HepG2 (cell line): ENCODE data around the gene VPS54. TPM values are rescaled to one million over a fixed set of nuclear protein-coding genes. Genes with fewer than 3 reads are reported as not detected.

Experiments used
- ATRX ChIP-seq: sonication (generic); formaldehyde crosslinking; IDR thresholded peaks from 2 replicates; pipeline ENCODE4 v1.4.0; 2020; ENCODE audit warnings: missing genetic modification reagents, borderline replicate concordance
- CENPX ChIP-seq: sonication (generic); formaldehyde crosslinking; IDR thresholded peaks from 2 replicates; pipeline ENCODE4 v1.9.0; 2021; ENCODE audit warnings: mild to moderate bottlenecking, missing genetic modification reagents, moderate library complexity
- CREB1 ChIP-seq, 2 experiments: fragments of 450-650 bp in 1 of 2; IDR thresholded peaks; 2 replicates each; pipeline ENCODE4 v1.6.1; 2016 to 2017; ENCODE audit warnings: control low read depth in 1 of 2, mild to moderate bottlenecking in 1 of 2, missing compliant biosample characterization in 1 of 2, missing genetic modification characterization in 1 of 2
- ETV6 ChIP-seq: sonication (generic); formaldehyde crosslinking; conservative IDR thresholded peaks from 2 replicates; pipeline ENCODE4 v1.4.0; 2020; ENCODE audit warnings: missing genetic modification reagents
- FOXP1 ChIP-seq, 2 experiments: fragments of 450-650 bp in 1 of 2; IDR thresholded peaks; 2 replicates each; pipeline ENCODE4 v1.6.1; 2017 to 2018; ENCODE audit warnings: antibody characterized with exemption in 1 of 2
- IKZF4 ChIP-seq: sonication (generic); formaldehyde crosslinking; IDR thresholded peaks from 2 replicates; pipeline ENCODE4 v1.5.1; 2020; ENCODE audit warnings: borderline replicate concordance, mild to moderate bottlenecking, low read depth, missing genetic modification reagents; ENCODE audit errors: not compliant biosample characterization
- ISL2 ChIP-seq: sonication (generic); formaldehyde crosslinking; IDR thresholded peaks from 2 replicates; pipeline ENCODE4 v1.5.0; 2020; ENCODE audit warnings: missing genetic modification reagents
- KLF9 ChIP-seq: IDR thresholded peaks from 2 replicates; pipeline ENCODE4 v1.6.1; 2016; ENCODE audit warnings: low read depth
- SRF ChIP-seq: IDR thresholded peaks from 2 replicates; pipeline ENCODE4 v1.6.1; 2011; ENCODE audit warnings: mild to moderate bottlenecking, low read depth, low read length, moderate library complexity
- TARDBP ChIP-seq: sonication (generic); formaldehyde crosslinking; IDR thresholded peaks from 2 replicates; pipeline ENCODE4 v1.8.0; 2022; ENCODE audit warnings: mild to moderate bottlenecking, missing genetic modification reagents
- ZNF530 ChIP-seq: sonication (generic); formaldehyde crosslinking; IDR thresholded peaks from 2 replicates; pipeline ENCODE4 v1.5.0; 2020; ENCODE audit warnings: low read depth, mild to moderate bottlenecking, missing genetic modification reagents
- ZNF749 ChIP-seq: sonication (generic); formaldehyde crosslinking; IDR thresholded peaks from 2 replicates; pipeline ENCODE4 v1.8.0; 2022; ENCODE audit warnings: mild to moderate bottlenecking, missing genetic modification reagents, moderate library complexity, borderline replicate concordance
- polyA plus RNA-seq, 8 experiments: library from polyadenylated mRNA; depleted of rRNA in 3 of 8; stranded (reverse) in 7 of 8; unstranded in 1 of 8; fragments of >200 nt; fragmentation: Illumina TruSeq in 4 of 8; extraction: Trizol in 4 of 8; gene quantifications; 2 replicates each; pipeline versions ENCODE4 v1.2.1 to v1.2.3, GENCODE V29; 2011 to 2016; ENCODE audit warnings: low read depth in 4 of 8, missing spikeins in 1 of 8, mixed read lengths in 1 of 8; ENCODE audit not compliant: insufficient read depth in 1 of 8
- total RNA-seq, 5 experiments: library from RNA; depleted of rRNA; stranded (reverse); fragments of >200 nt; fragmentation: Illumina TruSeq; extraction: Trizol; gene quantifications; 2 replicates each; pipeline ENCODE4 v1.2.3, GENCODE V29; 2016; ENCODE audit warnings: low read depth in 1 of 5
- TF ChIP-seq, protein P1 (sequence below): sonication (generic); formaldehyde crosslinking; conservative IDR thresholded peaks from 2 replicates; pipeline ENCODE4 v1.8.1; 2023; ENCODE audit warnings: missing genetic modification reagents
- TF ChIP-seq, protein P2 (sequence below): IDR thresholded peaks from 2 replicates; pipeline ENCODE4 v1.6.1; 2016; ENCODE audit warnings: missing compliant biosample characterization, missing genetic modification reagents, borderline replicate concordance
- TF ChIP-seq, protein P3 (sequence below): IDR thresholded peaks from 2 replicates; pipeline ENCODE4 v1.6.1; 2016; ENCODE audit warnings: missing compliant biosample characterization, missing genetic modification reagents, borderline replicate concordance
- TF ChIP-seq, protein P4 (sequence below): sonication (generic); formaldehyde crosslinking; IDR thresholded peaks from 2 replicates; pipeline ENCODE4 v1.9.0; 2021; ENCODE audit warnings: missing genetic modification reagents, borderline replicate concordance
- TF ChIP-seq, protein P5 (sequence below): sonication (generic); formaldehyde crosslinking; IDR thresholded peaks from 2 replicates; pipeline ENCODE4 v1.5.0; 2020; ENCODE audit warnings: missing genetic modification reagents, mild to moderate bottlenecking, borderline replicate concordance

Gene VPS54
- total and polyA plus RNA-seq, 2 of the 13 experiments (the other 11 are each of a cell fraction or from before 2014, with no cell fraction given), result 64.7 to 77.5 TPM

DNA sequence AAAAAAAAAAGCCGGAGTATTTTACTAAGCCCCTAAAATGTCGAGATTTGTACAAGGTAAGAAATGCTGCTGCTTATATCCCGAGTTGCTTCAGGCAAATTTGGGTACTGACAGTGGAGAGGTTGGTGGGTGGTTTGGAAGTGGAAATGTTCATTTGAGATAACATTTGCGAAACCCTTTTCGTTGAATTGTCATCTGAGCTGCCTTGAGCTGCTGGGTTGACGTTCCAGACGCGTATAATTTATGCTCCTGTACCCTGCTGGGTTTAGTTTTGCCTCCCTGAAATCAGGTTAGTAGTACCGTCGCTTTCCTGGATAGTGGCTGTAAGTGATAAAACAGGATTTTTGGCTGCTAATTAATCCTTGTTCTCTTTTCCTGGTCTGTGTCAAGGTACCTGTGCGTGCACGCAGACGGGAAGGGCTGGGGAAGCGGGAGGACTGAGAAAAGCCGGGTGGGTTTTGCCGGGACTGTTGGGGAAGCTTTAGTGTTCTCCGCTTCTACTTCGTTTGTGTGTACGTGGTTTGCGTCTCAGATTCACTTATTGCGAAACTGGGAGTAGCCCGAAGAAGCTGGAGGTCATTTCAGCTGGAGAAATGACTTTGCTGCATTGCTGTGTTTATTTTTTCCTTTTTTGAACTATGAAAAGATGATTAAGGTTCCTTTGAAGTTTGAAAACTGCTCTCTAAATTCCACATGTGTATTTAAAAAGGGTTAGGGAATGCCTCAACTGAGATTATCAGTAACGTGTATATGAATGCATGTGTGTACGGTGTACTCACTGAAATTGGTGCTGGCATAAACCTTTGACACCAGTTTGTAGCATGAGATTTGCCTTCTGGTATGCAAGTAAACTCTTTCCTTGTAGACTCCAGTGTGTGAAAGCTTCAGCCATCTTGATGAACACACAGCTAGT, 176.8 kb downstream of the VPS54 start (continued):
- TF ChIP-seq ZNF749 (CRISPR knock-in tag) (no peak), CENPX (no peak), IKZF4 (CRISPR knock-in tag) (no peak), CREB1 (IDR thresholded peaks at IDR 0.05) (no peak), CREB1 (CRISPR knock-in tag; IDR thresholded peaks at IDR 0.05) (peak; percentile 67; the same call in 1 of the 2 replicates), FOXP1 (IDR thresholded peaks at IDR 0.05) (no peak), FOXP1 (CRISPR knock-in tag; IDR thresholded peaks at IDR 0.05) (peak; percentile 62), ETV6 (no peak), SRF (peak; percentile 50; the same call in 1 of the 2 replicates), KLF9 (CRISPR knock-in tag) (no peak), TARDBP (CRISPR knock-in tag) (peak; percentile 78; the same call in 1 of the 2 replicates), ATRX (CRISPR knock-in tag) (no peak), ZNF530 (CRISPR knock-in tag) (no peak), ISL2 (CRISPR knock-in tag) (peak; percentile 86)
- TF ChIP-seq, protein P1, sequence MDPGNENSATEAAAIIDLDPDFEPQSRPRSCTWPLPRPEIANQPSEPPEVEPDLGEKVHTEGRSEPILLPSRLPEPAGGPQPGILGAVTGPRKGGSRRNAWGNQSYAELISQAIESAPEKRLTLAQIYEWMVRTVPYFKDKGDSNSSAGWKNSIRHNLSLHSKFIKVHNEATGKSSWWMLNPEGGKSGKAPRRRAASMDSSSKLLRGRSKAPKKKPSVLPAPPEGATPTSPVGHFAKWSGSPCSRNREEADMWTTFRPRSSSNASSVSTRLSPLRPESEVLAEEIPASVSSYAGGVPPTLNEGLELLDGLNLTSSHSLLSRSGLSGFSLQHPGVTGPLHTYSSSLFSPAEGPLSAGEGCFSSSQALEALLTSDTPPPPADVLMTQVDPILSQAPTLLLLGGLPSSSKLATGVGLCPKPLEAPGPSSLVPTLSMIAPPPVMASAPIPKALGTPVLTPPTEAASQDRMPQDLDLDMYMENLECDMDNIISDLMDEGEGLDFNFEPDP (CRISPR knock-in tag), result 0 out of 2 replicates have a peak, but pooled peaks have one; percentile 72
- TF ChIP-seq, protein P2, sequence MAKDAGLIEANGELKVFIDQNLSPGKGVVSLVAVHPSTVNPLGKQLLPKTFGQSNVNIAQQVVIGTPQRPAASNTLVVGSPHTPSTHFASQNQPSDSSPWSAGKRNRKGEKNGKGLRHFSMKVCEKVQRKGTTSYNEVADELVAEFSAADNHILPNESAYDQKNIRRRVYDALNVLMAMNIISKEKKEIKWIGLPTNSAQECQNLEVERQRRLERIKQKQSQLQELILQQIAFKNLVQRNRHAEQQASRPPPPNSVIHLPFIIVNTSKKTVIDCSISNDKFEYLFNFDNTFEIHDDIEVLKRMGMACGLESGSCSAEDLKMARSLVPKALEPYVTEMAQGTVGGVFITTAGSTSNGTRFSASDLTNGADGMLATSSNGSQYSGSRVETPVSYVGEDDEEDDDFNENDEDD (CRISPR knock-in tag), result no peak
- TF ChIP-seq, protein P3, sequence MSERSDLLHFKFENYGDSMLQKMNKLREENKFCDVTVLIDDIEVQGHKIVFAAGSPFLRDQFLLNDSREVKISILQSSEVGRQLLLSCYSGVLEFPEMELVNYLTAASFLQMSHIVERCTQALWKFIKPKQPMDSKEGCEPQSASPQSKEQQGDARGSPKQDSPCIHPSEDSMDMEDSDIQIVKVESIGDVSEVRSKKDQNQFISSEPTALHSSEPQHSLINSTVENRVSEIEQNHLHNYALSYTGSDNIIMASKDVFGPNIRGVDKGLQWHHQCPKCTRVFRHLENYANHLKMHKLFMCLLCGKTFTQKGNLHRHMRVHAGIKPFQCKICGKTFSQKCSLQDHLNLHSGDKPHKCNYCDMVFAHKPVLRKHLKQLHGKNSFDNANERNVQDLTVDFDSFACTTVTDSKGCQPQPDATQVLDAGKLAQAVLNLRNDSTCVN (CRISPR knock-in tag), result no peak
- TF ChIP-seq, protein P4, sequence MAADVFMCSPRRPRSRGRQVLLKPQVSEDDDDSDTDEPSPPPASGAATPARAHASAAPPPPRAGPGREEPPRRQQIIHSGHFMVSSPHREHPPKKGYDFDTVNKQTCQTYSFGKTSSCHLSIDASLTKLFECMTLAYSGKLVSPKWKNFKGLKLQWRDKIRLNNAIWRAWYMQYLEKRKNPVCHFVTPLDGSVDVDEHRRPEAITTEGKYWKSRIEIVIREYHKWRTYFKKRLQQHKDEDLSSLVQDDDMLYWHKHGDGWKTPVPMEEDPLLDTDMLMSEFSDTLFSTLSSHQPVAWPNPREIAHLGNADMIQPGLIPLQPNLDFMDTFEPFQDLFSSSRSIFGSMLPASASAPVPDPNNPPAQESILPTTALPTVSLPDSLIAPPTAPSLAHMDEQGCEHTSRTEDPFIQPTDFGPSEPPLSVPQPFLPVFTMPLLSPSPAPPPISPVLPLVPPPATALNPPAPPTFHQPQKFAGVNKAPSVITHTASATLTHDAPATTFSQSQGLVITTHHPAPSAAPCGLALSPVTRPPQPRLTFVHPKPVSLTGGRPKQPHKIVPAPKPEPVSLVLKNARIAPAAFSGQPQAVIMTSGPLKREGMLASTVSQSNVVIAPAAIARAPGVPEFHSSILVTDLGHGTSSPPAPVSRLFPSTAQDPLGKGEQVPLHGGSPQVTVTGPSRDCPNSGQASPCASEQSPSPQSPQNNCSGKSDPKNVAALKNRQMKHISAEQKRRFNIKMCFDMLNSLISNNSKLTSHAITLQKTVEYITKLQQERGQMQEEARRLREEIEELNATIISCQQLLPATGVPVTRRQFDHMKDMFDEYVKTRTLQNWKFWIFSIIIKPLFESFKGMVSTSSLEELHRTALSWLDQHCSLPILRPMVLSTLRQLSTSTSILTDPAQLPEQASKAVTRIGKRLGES (CRISPR knock-in tag), result no peak
- TF ChIP-seq, protein P5, sequence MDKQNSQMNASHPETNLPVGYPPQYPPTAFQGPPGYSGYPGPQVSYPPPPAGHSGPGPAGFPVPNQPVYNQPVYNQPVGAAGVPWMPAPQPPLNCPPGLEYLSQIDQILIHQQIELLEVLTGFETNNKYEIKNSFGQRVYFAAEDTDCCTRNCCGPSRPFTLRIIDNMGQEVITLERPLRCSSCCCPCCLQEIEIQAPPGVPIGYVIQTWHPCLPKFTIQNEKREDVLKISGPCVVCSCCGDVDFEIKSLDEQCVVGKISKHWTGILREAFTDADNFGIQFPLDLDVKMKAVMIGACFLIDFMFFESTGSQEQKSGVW (CRISPR knock-in tag), result no peak
